Body of pancreas (tissue), 4 donors: ENCODE data around the gene IFT22. TPM values are rescaled to one million over a fixed set of nuclear protein-coding genes. Genes with fewer than 3 reads are reported as not detected.

Source experiments
- ATAC-seq: fragments of 150-250 bp; one replicate; pipeline ENCODE4 v1.9.1; 2016
- DNase-seq, 4 donors: peaks; one replicate each; pipeline ENCODE4 v3.0.0-alpha.2; 2019
- H3K27ac ChIP-seq, 4 donors: fragments of 200-600 bp; sonication (generic); 1 replicate in 3 of 4; 2 replicates in 1 of 4; pipeline versions ENCODE4 v1.5.1 to v1.6.1; 2016 to 2019; ENCODE audit warnings: mild to moderate bottlenecking in 1 of 4, mixed read lengths in 1 of 4, moderate library complexity in 1 of 4
- H3K27me3 ChIP-seq, 2 donors: fragments of 200-600 bp; sonication (generic); one replicate each; pipeline ENCODE4 v1.6.0; 2016; ENCODE audit warnings: mild to moderate bottlenecking in 1 of 2
- H3K36me3 ChIP-seq, 2 donors: fragments of 200-600 bp; sonication (generic); replicated peaks in 1 of 2; 2 replicates each; pipeline ENCODE4 v1.5.1; 2016; ENCODE audit warnings: low read depth in 2 of 2; ENCODE audit not compliant: insufficient read depth in 1 of 2
- H3K4me1 ChIP-seq: fragments of 200-600 bp; sonication (generic); one replicate; pipeline ENCODE4 v1.6.0; 2016
- H3K4me3 ChIP-seq, 2 donors: fragments of 200-600 bp; sonication (generic); 1 replicate in 1 of 2; 2 replicates in 1 of 2; pipeline ENCODE4 v1.5.1; 2016 to 2019
- H3K9me3 ChIP-seq, 3 donors: fragments of 200-600 bp; sonication (generic); 1 replicate in 2 of 3; 2 replicates in 1 of 3; pipeline ENCODE4 v1.5.1; 2016
- POLR2A ChIP-seq, 3 donors: fragments of 450-650 bp; IDR thresholded peaks; one replicate each; pipeline ENCODE4 v1.6.1; 2016; ENCODE audit warnings: antibody characterized with exemption in 3 of 3, mild to moderate bottlenecking in 2 of 3
- WGBS, 2 donors: methylation state at CpG; one replicate each; pipeline ENCODE4 v1.1.5; 2017; 5-methylcytosine and 5-hydroxymethylcytosine counted together
- intact Hi-C: fragments of 100-400 bp; cut with DNase I; formaldehyde crosslinking; loops from one replicate; pipeline ENCODE4 v1.15.1; 2023
- total RNA-seq, 2 donors: library from RNA; depleted of rRNA; stranded (reverse); fragments of >200 nt; gene quantifications; one replicate each; pipeline ENCODE4 v1.1.0, GENCODE V29; 2016
- TF ChIP-seq, protein P1 (sequence below), 7 experiments: fragments of 450-650 bp in 4 of 7; fragments of 200-600 bp in 3 of 7; sonication (generic) in 3 of 7; IDR thresholded peaks; one replicate each; pipeline ENCODE4 v1.5.1; 2016 to 2019; ENCODE audit warnings: antibody characterized with exemption in 7 of 7

IFT22 gene
- total RNA-seq, 2 donors from 2014 or later, result 18.7 to 31.0 TPM

DNA sequence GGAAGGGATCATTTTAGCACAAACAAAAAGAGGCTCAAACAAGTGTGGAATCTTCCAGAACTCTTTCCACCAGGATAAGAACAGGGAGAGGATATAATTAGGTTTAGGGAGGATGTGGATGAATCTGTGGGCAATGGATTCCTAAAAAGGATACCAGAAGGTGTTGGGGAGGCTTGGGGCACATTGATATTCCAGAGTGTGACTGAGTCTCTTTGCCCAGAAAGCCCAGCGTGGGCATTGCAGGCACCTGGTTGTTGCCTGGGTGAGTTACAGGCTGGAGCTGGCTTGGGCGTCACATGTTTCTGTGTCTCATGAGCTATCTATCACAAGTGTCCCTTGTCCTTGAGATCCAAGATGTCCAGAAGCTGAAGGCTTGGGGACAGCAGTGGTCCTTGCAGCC lies 44.3 kb upstream of the IFT22 start:
- WGBS, 2 donors, result 94 to 100% methylated on average over 1 to 2 of the region's 2 CpGs
- H3K27ac ChIP-seq, result no peak overlapping the region
- intact Hi-C loops, result no loop called here
- H3K9me3 ChIP-seq, result no peaks in the 10 kb centered on the region
- TF ChIP-seq POLR2A (IDR thresholded peaks at IDR 0.05), result no peak
- TF ChIP-seq, protein P1, sequence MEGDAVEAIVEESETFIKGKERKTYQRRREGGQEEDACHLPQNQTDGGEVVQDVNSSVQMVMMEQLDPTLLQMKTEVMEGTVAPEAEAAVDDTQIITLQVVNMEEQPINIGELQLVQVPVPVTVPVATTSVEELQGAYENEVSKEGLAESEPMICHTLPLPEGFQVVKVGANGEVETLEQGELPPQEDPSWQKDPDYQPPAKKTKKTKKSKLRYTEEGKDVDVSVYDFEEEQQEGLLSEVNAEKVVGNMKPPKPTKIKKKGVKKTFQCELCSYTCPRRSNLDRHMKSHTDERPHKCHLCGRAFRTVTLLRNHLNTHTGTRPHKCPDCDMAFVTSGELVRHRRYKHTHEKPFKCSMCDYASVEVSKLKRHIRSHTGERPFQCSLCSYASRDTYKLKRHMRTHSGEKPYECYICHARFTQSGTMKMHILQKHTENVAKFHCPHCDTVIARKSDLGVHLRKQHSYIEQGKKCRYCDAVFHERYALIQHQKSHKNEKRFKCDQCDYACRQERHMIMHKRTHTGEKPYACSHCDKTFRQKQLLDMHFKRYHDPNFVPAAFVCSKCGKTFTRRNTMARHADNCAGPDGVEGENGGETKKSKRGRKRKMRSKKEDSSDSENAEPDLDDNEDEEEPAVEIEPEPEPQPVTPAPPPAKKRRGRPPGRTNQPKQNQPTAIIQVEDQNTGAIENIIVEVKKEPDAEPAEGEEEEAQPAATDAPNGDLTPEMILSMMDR (IDR thresholded peaks at IDR 0.05), result no peak
- H3K4me3 ChIP-seq, result no peak overlapping the region
- H3K27me3 ChIP-seq, result no peaks in the 10 kb centered on the region
- H3K4me1 ChIP-seq, result peaks cover 15% of the 10 kb centered on the region
- H3K36me3 ChIP-seq, result no peaks in the 10 kb centered on the region
- DNase-seq (no peak), ATAC-seq (no peak)

- Histone ChIP-seq H3K27me3 (no peaks in the 10 kb centered on the region), H3K27ac (peak overlapping the region in 2 of 4 donors; percentile 70 to 79), H3K36me3 (no peaks in the 10 kb centered on the region), H3K9me3 (no peaks in the 10 kb centered on the region), H3K4me1 (peaks cover 15% of the 10 kb centered on the region), H3K4me3 (peak overlapping the region; percentile 33 to 37)
- DNase-seq (peak; percentile 68 to 82 (median 76)), ATAC-seq (peak; percentile 91)
- intact Hi-C loops, result no loop called here
- TF ChIP-seq, protein P1 (IDR thresholded peaks at IDR 0.05), result peak; percentile 78 to 97 (median 91)
- peak; percentile 28 to 71 (median 43) for TF ChIP-seq POLR2A (IDR thresholded peaks at IDR 0.05)
- 3% methylated on average over 14 to 36 of the region's 52 CpGs for whole genome bisulfite sequencing, 2 donors
Measured at GRCh38 chr7:101363734-101364374, 42.2 kb upstream of the IFT22 start.

DNA sequence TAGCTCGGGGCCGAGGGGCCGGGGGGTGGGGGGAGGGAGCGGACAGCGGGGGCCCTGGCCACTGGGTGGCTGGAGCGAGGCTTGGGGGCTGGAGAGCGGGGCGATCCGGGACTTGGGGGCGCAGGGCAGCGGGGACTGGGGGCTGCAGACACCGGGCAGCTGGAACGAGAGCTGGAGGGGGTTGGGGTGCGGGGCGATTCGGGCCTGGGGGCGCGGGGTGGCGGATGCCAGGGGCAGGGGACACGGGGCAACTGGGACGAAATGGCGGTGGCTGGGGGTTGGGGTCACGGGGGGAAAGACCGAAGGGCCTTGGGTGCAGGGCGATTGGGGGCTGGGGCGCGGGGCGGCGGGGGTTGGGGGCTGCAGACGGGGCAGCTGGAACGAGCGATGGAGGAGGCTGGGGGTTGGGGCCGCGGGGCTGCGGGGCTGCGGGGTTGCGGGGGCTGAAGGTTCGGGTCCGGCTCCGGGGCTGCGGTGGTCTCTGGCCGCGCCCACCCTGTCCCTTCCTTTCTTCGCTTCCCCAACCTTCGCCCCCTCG lies 41.7 kb upstream of the IFT22 start:
- TF ChIP-seq, protein P1 (IDR thresholded peaks at IDR 0.05), result no peak
- TF ChIP-seq POLR2A (IDR thresholded peaks at IDR 0.05), result no peak
- Histone ChIP-seq H3K4me3 (peak overlapping the region; percentile 33 to 37), H3K4me1 (peaks cover 15% of the 10 kb centered on the region), H3K27me3 (no peaks in the 10 kb centered on the region), H3K9me3 (no peaks in the 10 kb centered on the region), H3K36me3 (no peaks in the 10 kb centered on the region), H3K27ac (peak overlapping the region in 2 of 4 donors; percentile 70 to 79)
- intact Hi-C loops, result no loop called here
- 0 to 1% methylated on average over 5 to 29 of the region's 46 CpGs for WGBS, 2 donors
- DNase-seq (no peak), ATAC-seq (peak; percentile 28)

GRCh38 chr7:101362334-101363195 lies 41.0 kb upstream of the IFT22 start, which contains the start of gene COL26A1:
Gene COL26A1, plus strand, starts transcription at chr7:101362875. Its CDS starts 158 bp downstream, at chr7:101363033.
- H3K27me3 ChIP-seq, result no peaks in the 10 kb centered on the region
- H3K4me1 ChIP-seq, result peaks cover 15% of the 10 kb centered on the region
- peak within 1 kb of the TSS in 2 of 4 donors; percentile 70 to 79 for H3K27ac ChIP-seq
- 15 to 60% methylated on average over 15 to 76 of the region's 76 CpGs for WGBS, 2 donors
- TF ChIP-seq POLR2A (IDR thresholded peaks at IDR 0.05), result no peak
- TF ChIP-seq, protein P1 (IDR thresholded peaks at IDR 0.05), result no peak
- ATAC-seq (peak; percentile 57), DNase-seq (peak; percentile 50 to 71 (median 58))
- no peaks in the 10 kb centered on the region for H3K36me3 ChIP-seq
- H3K4me3 ChIP-seq, result peak within 1 kb of the TSS; percentile 33 to 37
- intact Hi-C loops, result no loop called here
- no peaks in the 10 kb centered on the region for H3K9me3 ChIP-seq
